ENCODE results near the gene LRP6.

GRCh38 chr12:12266389-12266872, 413 bp downstream of the LRP6 start:
- TF ChIP-seq POLR2A (IDR thresholded peaks at IDR 0.05) (no peak), CTCF (IDR thresholded peaks at IDR 0.05) (no peak)
